Colonic mucosa (tissue), 4 donors: ENCODE data around the gene EYA2. TPM values are rescaled to one million over a fixed set of nuclear protein-coding genes. Genes with fewer than 3 reads are reported as not detected.

ENCODE experiments used
- DNase-seq: peaks from one replicate; pipeline ENCODE4 v3.0.0-alpha.2; 2020
- H3K27ac ChIP-seq: fragments of 200-600 bp; one replicate; pipeline ENCODE4 v1.8.0; 2021
- H3K27me3 ChIP-seq: fragments of 200-600 bp; one replicate; pipeline ENCODE4 v1.8.0; 2021
- H3K36me3 ChIP-seq: fragments of 200-600 bp; one replicate; pipeline ENCODE4 v1.8.0; 2021
- H3K4me1 ChIP-seq: fragments of 200-600 bp; one replicate; pipeline ENCODE4 v1.8.0; 2021; ENCODE audit warnings: mild to moderate bottlenecking
- H3K4me3 ChIP-seq: fragments of 200-600 bp; one replicate; pipeline ENCODE4 v1.8.0; 2021
- H3K9ac ChIP-seq, 2 donors: one replicate each; pipeline ENCODE4 v1.7.0; 2013; ENCODE audit warnings: control low read depth in 2 of 2, low read depth in 2 of 2, low read length in 2 of 2
- H3K9me3 ChIP-seq: fragments of 200-600 bp; one replicate; pipeline ENCODE4 v1.8.0; 2021
- intact Hi-C: fragments of 100-400 bp; cut with DNase I; formaldehyde crosslinking; loops from one replicate; pipeline ENCODE4 v1.14.1; 2022
- total RNA-seq, 2 donors: library from RNA; stranded (reverse); fragmentation: NEBNext Ultra II Directional in 1 of 2; extraction: Animal tissue kit (Norgen Biotek cat#: 25700) in 1 of 2; gene quantifications; one replicate each; pipeline ENCODE4 v1.2.1, GENCODE V29; 2021
- TF ChIP-seq, protein P1 (sequence below): fragments of 200-600 bp; IDR thresholded peaks from one replicate; pipeline ENCODE4 v1.8.0; 2022; ENCODE audit warnings: antibody characterized with exemption, mild to moderate bottlenecking
- donor health status: healthy.
- donor health status: DM: no; HTN: no; CAD: no.
- donor health status: DM: no; HTN: no; CAD: no.

EYA2 gene
- total RNA-seq, 2 donors from 2014 or later = 8.9 to 16.8 TPM

DNA sequence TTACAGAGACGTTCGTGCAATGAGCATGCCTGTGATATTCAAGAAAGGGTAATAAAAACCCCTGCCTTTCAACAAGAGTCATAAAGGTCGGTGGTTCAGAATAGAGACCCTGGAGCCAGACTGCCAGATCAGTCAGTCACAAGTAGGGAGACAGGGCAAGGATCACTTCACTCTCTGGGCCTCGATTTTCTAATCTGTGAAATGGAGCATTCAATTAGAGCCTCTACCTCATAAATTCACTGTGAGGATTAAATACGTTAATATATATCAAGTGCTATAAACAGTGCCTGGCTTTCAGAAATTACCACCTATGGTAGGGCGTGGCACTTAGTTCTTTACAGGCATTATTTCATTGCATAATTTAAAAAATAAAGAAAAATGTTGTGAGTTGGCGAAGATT lies 43.7 kb upstream of the EYA2 start:
- no peak overlapping the region for H3K4me3 ChIP-seq
- H3K36me3 ChIP-seq = no peaks in the 10 kb centered on the region
- TF ChIP-seq, protein P1, sequence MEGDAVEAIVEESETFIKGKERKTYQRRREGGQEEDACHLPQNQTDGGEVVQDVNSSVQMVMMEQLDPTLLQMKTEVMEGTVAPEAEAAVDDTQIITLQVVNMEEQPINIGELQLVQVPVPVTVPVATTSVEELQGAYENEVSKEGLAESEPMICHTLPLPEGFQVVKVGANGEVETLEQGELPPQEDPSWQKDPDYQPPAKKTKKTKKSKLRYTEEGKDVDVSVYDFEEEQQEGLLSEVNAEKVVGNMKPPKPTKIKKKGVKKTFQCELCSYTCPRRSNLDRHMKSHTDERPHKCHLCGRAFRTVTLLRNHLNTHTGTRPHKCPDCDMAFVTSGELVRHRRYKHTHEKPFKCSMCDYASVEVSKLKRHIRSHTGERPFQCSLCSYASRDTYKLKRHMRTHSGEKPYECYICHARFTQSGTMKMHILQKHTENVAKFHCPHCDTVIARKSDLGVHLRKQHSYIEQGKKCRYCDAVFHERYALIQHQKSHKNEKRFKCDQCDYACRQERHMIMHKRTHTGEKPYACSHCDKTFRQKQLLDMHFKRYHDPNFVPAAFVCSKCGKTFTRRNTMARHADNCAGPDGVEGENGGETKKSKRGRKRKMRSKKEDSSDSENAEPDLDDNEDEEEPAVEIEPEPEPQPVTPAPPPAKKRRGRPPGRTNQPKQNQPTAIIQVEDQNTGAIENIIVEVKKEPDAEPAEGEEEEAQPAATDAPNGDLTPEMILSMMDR = no peak
- intact Hi-C loops = no loop called here
- peak overlapping the region in 1 of 2 donors; percentile 26 for H3K9ac ChIP-seq
- peak overlapping the region; percentile 55 for H3K27ac ChIP-seq
- no peaks in the 10 kb centered on the region for H3K4me1 ChIP-seq
- H3K27me3 ChIP-seq = no peaks in the 10 kb centered on the region
- DNase-seq = no peak
- H3K9me3 ChIP-seq = no peaks in the 10 kb centered on the region

DNA sequence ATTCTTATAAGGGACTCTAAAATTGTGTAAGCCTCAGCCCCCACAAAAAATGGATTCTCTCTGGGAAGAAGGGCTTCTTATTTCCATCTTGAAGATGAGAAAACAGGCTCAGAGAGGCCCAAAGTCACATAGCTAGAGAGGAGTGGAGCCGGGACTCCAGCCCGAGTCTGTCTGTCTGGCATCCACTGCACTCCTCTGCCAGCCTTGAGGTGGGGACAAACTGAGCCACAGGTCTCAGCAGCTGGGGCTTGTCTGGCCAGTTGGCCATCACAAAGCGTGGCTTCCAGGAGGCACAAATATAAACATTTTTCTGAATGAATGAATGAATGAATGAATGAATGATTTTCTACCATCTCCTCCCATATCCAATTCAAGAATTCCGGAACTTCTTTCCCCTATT lies 42.9 kb upstream of the EYA2 start:
- TF ChIP-seq, protein P1 = no peak
- H3K9me3 ChIP-seq = no peaks in the 10 kb centered on the region
- no peaks in the 10 kb centered on the region for H3K36me3 ChIP-seq
- H3K27ac ChIP-seq = no peak overlapping the region
- H3K4me1 ChIP-seq = no peaks in the 10 kb centered on the region
- no peak overlapping the region for H3K9ac ChIP-seq
- H3K4me3 ChIP-seq = no peak overlapping the region
- no peak for DNase-seq
- H3K27me3 ChIP-seq = no peaks in the 10 kb centered on the region
- intact Hi-C loops = no loop called here

DNA sequence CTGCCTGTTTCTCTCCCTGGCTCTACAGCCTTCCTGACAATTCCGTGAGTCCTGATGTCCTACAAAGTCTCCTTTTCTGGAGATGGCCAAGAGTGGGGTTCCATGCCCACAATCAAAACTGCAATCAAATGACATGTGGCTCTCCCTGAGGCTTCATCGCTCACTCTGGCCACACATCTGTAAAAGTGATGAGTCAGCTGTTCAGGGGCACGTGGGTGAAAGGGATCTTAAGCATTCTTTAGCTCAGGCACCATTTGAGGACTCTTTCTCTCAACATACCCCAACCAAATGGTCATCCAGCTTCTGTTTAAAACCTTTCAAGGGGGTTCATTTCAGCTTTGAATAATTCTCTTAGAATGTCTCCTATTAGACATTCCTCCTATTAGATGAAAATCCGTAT lies 42.3 kb upstream of the EYA2 start:
- H3K9ac ChIP-seq = no peak overlapping the region
- no peaks in the 10 kb centered on the region for H3K27me3 ChIP-seq
- H3K9me3 ChIP-seq = no peaks in the 10 kb centered on the region
- no peaks in the 10 kb centered on the region for H3K36me3 ChIP-seq
- H3K4me1 ChIP-seq = no peaks in the 10 kb centered on the region
- no peak for DNase-seq
- intact Hi-C loops = no loop called here
- no peak overlapping the region for H3K27ac ChIP-seq
- TF ChIP-seq, protein P1 = no peak
- H3K4me3 ChIP-seq = no peak overlapping the region

DNA sequence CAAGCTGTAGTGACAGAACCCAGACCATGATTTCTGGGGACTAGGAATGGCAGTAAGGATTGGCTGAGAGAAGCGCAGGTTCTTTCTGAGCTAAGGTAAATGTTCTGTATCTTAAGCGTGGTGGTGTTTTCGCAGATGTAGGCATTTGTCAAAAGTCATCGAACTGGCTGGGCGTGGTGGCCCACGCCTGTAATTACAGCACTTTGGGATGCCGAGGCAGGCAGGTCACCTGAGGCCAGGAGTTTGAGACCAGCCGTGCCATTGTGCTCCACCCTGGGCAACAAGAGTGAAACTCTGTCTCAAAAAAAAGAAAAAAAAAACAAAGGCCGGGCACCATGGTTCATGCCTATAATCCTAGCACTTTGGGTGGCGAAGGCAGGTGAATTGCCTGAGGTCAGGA lies 40.7 kb upstream of the EYA2 start:
- H3K4me3 ChIP-seq = no peak overlapping the region
- H3K9me3 ChIP-seq = no peaks in the 10 kb centered on the region
- H3K36me3 ChIP-seq = no peaks in the 10 kb centered on the region
- H3K4me1 ChIP-seq = no peaks in the 10 kb centered on the region
- no peak overlapping the region for H3K9ac ChIP-seq
- TF ChIP-seq, protein P1 = no peak
- H3K27ac ChIP-seq = no peak overlapping the region
- DNase-seq = no peak
- H3K27me3 ChIP-seq = no peaks in the 10 kb centered on the region
- intact Hi-C loops = no loop called here

DNA sequence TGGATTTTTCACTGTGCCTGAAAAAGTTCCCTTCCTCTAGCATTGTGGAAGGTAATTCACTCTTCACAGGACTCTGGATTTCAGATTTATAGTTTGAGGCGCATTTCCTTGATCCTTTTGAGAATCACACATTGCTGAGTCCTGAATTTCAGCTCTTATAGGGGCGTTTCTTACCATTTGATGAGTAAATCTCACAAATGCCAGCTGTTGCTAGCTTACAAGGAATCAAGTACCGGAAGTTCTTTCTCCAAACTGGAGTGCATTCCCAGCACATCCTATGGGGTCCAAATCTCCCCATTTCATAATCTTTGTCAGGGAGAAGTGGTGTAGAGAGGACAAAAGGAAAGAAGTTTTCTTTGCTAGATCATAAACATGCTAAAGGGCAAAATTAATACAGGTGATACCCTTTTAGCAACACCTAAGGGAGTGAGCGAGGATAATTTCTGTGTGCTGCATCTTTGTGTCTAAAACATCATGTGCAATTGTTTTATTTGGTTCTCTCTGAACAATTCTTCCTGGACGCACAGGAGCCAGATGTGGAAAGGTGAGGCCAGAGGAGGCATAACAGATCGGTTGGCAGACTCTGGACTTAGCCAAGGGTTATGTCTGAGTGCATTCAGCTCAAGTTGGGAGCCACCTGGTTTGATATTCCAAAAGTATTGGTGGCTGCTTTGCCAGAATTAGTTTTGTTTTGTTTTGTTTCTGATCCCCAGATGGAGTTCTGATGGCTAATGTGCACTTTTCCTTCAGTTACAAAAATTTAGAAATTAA lies 37.4 kb upstream of the EYA2 start:
- no peaks in the 10 kb centered on the region for H3K4me1 ChIP-seq
- no peak overlapping the region for H3K4me3 ChIP-seq
- no peak overlapping the region for H3K27ac ChIP-seq
- no peaks in the 10 kb centered on the region for H3K27me3 ChIP-seq
- no peak for DNase-seq
- intact Hi-C loops = no loop called here
- no peak overlapping the region for H3K9ac ChIP-seq
- TF ChIP-seq, protein P1 = no peak
- no peaks in the 10 kb centered on the region for H3K36me3 ChIP-seq
- no peaks in the 10 kb centered on the region for H3K9me3 ChIP-seq
